AG04450 (cell line): ENCODE data around the gene PET100. TPM values are rescaled to one million over a fixed set of nuclear protein-coding genes. Genes with fewer than 3 reads are reported as not detected.

Experiments used
- CTCF ChIA-PET: fragments of 300-600, 350-600 bp; formaldehyde crosslinking; extraction: SDS; loops from one replicate; lab custom pipeline; 2022; ENCODE audit warnings: antibody characterized with exemption, inconsistent platforms; lab: Charles Lee
- POLR2A ChIA-PET: fragments of 350-600 bp; formaldehyde crosslinking; extraction: SDS; loops from one replicate; lab custom pipeline; 2021; ENCODE audit warnings: antibody characterized with exemption, inconsistent platforms; lab: Yijun Ruan, JAX
- DNase-seq: peaks from one replicate; pipeline ENCODE4 v3.0.0-alpha.2; 2011; ENCODE audit warnings: low read depth, low spot score
- H3K27ac ChIP-seq: one replicate; pipeline ENCODE4 v1.5.1; 2012; ENCODE audit warnings: low read depth, low read length, control low read depth
- H3K27me3 ChIP-seq: one replicate; pipeline ENCODE4 v1.6.0; 2012; ENCODE audit warnings: low read length; ENCODE audit not compliant: control insufficient read depth, insufficient read depth
- H3K4me3 ChIP-seq: 2 replicates; pipeline ENCODE4 v1.5.1; 2011; ENCODE audit warnings: mild to moderate bottlenecking, low read depth, low read length, control low read depth
- H3K9me3 ChIP-seq: 2 replicates; pipeline ENCODE4 v1.5.1; 2012; ENCODE audit warnings: low read length; ENCODE audit not compliant: control insufficient read depth, insufficient read depth
- polyA plus RNA-seq: library from polyadenylated mRNA; depleted of rRNA; stranded (reverse); fragments of >200 nt; gene quantifications from 2 replicates; pipeline ENCODE4 v1.2.3, GENCODE V29; 2011
- TF ChIP-seq, protein P1 (sequence below): IDR thresholded peaks from 2 replicates; pipeline ENCODE4 v1.5.1; 2011; ENCODE audit warnings: low read depth, low read length, control low read depth, inconsistent platforms

Gene PET100
- polyA plus RNA-seq, 1 experiment = 46.7 TPM

DNA sequence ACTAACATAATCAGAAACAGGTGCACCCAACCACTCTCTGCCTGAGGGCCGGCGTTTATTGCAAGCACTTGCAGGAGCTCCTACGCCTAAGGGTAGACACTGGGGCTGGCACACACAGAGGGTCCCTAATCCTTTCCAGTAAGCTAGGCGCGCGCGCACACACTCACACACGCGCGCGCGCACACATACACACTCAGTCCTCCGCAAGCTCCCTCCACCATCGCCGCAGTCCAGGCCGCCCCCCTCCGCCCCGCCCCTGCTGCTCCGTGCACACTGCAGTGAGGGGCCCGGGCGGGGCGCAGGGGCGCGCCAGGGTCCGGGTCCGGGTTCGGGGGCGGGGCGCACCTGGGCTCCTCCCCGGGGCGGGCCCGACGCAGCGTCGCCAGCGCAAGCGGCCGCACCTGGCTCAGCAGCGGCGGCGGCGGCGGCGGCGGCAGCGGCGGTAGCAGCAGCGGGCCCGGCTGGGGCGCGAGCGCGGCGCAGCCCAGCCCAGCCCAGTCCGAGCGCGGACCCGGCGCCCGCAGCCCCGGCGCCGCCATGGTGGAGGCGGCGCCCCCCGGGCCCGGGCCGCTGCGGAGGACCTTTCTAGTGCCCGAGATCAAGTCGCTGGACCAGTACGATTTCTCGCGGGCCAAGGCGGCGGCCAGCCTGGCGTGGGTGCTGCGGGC, 34.0 kb upstream of the PET100 start, which contains the start of gene CAMSAP3:
TSS of gene CAMSAP3 (plus strand) at position 398 of the 668 bp plus-strand sequence. CDS start at position 538, 140 bp downstream.
- H3K27me3 ChIP-seq = peaks cover 39% of the 10 kb centered on the region
- H3K27ac ChIP-seq = no peak within 1 kb of the TSS
- no peaks in the 10 kb centered on the region for H3K9me3 ChIP-seq
- H3K4me3 ChIP-seq = no peak within 1 kb of the TSS
- no peak for DNase-seq
- CTCF ChIA-PET = no interaction called here
- POLR2A ChIA-PET = no interaction called here
- TF ChIP-seq, protein P1, sequence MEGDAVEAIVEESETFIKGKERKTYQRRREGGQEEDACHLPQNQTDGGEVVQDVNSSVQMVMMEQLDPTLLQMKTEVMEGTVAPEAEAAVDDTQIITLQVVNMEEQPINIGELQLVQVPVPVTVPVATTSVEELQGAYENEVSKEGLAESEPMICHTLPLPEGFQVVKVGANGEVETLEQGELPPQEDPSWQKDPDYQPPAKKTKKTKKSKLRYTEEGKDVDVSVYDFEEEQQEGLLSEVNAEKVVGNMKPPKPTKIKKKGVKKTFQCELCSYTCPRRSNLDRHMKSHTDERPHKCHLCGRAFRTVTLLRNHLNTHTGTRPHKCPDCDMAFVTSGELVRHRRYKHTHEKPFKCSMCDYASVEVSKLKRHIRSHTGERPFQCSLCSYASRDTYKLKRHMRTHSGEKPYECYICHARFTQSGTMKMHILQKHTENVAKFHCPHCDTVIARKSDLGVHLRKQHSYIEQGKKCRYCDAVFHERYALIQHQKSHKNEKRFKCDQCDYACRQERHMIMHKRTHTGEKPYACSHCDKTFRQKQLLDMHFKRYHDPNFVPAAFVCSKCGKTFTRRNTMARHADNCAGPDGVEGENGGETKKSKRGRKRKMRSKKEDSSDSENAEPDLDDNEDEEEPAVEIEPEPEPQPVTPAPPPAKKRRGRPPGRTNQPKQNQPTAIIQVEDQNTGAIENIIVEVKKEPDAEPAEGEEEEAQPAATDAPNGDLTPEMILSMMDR = no peak

DNA sequence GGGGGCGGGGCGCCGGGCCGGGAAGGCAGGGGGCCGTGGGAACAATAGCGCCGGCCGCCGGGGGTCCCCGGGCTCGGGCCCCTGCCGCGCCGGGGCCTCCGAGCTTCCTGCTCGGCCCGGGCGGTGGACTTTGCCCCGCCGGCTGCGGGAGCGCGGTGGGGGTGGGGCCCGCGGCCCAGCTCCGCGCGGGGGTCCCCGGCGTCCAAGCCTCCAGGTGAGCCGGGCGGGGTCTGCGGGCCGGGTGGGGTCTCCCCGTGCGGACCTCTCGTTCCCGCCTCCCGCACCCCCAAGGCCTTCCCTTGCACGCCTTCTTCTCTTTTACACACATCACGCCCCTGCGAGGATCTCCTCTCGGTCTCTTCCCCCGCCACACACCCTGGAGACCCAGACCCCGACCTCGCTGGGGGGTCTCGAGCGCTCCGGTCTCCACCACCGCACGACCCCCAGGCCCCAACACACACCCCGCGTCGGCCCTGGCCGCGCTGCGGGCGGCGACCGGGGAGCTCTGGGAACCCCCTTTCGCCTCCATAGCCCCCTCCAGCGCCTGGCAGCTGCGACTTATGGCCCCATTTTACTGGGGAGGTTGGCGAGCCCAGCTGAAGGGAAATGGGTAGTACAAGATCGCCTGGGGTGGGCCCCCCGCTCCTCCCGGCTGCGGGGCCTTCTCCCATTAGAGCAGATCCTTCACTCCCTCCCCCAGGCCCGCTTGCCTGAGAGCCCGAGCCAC, 33.2 kb upstream of the PET100 start:
- H3K27me3 ChIP-seq = peaks cover 39% of the 10 kb centered on the region
- POLR2A ChIA-PET = interaction anchor here (0.6 kb wide), 1 partner anchor 1763 kb away, joined by 8 read pairs; no protein-coding TSS in a partner anchor
- H3K4me3 ChIP-seq = no peak overlapping the region
- DNase-seq = no peak
- TF ChIP-seq, protein P1 = no peak
- H3K27ac ChIP-seq = no peak overlapping the region
- CTCF ChIA-PET = interaction anchor here (0.7 kb wide), 1 partner anchor 28 kb away, joined by 8 read pairs; no protein-coding TSS in a partner anchor
- H3K9me3 ChIP-seq = no peaks in the 10 kb centered on the region

DNA sequence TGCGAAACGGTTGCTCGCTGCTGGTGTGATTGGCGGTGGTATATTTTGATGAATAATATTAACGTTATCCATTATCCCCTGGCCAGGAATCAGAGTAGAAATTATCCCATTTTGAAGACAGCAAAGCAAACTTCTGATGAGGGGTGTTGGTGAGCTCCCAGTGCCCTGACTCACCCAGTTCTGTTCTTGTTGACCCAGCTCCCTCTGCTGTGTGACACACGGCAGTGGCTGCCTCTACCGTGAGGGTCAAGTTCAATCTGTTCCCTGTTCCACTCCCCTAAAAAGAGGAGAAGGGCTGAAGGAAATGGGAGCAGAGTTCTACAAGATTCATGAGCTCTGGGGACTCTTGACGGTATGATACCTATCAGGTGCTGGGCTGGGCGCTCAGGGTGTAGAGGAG, 31.9 kb upstream of the PET100 start:
- Histone ChIP-seq H3K27me3 (peaks cover 36% of the 10 kb centered on the region), H3K4me3 (no peak overlapping the region), H3K9me3 (no peaks in the 10 kb centered on the region), H3K27ac (no peak overlapping the region)
- TF ChIP-seq, protein P1 = no peak
- POLR2A ChIA-PET = no interaction called here
- CTCF ChIA-PET = interaction anchor here (0.9 kb wide), 1 partner anchor 29 kb away, joined by 7 read pairs; no protein-coding TSS in a partner anchor
- DNase-seq = no peak

DNA sequence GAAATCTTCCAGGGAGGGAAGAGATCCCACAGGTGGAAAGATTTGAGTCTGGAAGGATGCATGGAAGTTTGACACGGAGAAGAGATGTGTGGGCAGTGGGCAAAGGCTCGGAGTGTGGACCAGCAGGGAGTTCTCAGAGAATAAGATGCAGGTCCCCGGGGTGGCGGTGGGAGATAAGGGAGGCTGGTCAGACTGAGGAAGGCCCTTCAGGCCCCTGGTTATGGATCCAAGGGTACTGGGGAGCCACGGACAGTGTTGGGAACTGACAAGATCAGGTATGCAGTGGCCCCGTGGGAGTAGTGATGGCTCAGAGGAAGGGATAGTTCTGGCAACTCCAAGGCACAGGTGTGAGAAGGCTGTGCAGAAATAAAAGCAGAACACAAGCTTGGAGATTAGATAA, 31.4 kb upstream of the PET100 start:
- CTCF ChIA-PET = interaction anchor here (0.9 kb wide), 1 partner anchor 30 kb away, joined by 7 read pairs; no protein-coding TSS in a partner anchor
- Histone ChIP-seq H3K4me3 (no peak overlapping the region), H3K27me3 (peaks cover 35% of the 10 kb centered on the region), H3K9me3 (no peaks in the 10 kb centered on the region), H3K27ac (no peak overlapping the region)
- POLR2A ChIA-PET = no interaction called here
- no peak for DNase-seq
- TF ChIP-seq, protein P1 = no peak

DNA sequence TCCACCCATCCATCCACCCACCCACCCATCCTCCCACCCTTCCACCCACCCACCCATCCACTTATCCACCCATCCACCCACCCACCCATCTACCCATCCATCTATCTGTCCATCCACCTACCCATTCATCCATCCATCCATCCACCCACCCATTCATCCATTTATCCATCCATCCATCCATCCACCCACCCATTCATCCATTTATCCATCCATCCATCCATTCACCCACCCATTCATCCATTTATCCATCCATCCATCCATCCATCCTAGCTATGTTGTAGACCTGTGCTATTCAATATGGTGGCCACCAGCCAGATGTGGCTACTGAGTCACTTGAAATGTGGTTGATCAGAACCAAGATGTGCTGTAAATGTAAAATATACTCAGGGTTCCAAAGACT, 28.9 kb upstream of the PET100 start:
- no peak for DNase-seq
- no peak overlapping the region for H3K27ac ChIP-seq
- H3K4me3 ChIP-seq = no peak overlapping the region
- TF ChIP-seq, protein P1 = no peak
- ChIA-PET CTCF (no interaction called here), POLR2A (no interaction called here)
- peaks cover 22% of the 10 kb centered on the region for H3K27me3 ChIP-seq
- H3K9me3 ChIP-seq = peaks cover 4% of the 10 kb centered on the region; the same call in 1 of the 2 replicates
